ENCODE data around the gene RAG2. TPM values are rescaled to one million over a fixed set of nuclear protein-coding genes. Genes with fewer than 3 reads are reported as not detected.

Gene RAG2
- total RNA-seq, 1 donor = not detected

DNA sequence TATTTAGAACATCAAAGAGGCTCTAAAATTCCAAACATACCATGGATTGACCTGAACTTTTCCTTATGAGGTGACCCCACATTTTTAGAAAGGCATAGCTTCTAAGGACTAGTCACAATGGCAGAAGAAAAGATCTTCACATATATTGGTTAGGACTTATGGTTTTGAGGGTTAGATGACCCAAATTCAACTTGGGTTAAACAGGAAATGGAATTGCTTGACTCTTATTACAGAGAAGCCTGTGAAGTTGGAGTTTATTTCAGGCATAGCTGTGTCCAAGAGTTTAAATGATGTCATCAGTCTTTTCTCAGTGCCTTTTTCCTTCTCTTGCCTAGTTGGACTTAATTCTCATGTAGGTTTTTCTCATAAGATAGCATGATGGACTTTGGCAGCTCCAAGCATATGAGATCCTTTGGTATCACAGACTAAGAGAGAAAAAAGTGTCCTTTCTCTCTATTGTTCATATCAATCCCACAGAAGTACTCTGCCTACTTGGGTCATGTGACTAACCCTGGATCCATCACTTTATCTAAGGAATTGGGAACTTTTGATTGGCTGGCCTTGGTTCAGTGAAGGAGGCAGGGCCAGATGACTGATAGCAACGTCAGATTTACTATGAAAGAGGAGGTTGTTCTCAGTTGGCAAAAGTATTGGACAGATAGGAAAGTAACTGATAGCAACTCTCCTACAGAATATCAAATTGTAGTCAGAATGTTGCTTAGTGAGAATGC, 47.5 kb downstream of the RAG2 start:
- no peak for DNase-seq (ENCODE audit: insufficient read length, low spot score, missing footprints)
- no peaks in the 10 kb centered on the region for H3K9me3 ChIP-seq (ENCODE audit: low read depth, low read length)
- no peak overlapping the region for H3K4me2 ChIP-seq (ENCODE audit: insufficient read depth, low read length)
- no peak overlapping the region for H2AFZ ChIP-seq (ENCODE audit: low read length)
- no peak overlapping the region for H3K27ac ChIP-seq (ENCODE audit: low read depth, low read length)
- peaks cover 3% of the 10 kb centered on the region for H3K27me3 ChIP-seq (ENCODE audit: insufficient read depth, low read length)
- no peak overlapping the region for H3K4me3 ChIP-seq (ENCODE audit: insufficient read depth, low read length)
- no peaks in the 10 kb centered on the region for H3K4me1 ChIP-seq (ENCODE audit: insufficient read depth, low read length)
- TF ChIP-seq, protein P1, sequence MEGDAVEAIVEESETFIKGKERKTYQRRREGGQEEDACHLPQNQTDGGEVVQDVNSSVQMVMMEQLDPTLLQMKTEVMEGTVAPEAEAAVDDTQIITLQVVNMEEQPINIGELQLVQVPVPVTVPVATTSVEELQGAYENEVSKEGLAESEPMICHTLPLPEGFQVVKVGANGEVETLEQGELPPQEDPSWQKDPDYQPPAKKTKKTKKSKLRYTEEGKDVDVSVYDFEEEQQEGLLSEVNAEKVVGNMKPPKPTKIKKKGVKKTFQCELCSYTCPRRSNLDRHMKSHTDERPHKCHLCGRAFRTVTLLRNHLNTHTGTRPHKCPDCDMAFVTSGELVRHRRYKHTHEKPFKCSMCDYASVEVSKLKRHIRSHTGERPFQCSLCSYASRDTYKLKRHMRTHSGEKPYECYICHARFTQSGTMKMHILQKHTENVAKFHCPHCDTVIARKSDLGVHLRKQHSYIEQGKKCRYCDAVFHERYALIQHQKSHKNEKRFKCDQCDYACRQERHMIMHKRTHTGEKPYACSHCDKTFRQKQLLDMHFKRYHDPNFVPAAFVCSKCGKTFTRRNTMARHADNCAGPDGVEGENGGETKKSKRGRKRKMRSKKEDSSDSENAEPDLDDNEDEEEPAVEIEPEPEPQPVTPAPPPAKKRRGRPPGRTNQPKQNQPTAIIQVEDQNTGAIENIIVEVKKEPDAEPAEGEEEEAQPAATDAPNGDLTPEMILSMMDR (IDR thresholded peaks at IDR 0.05; ENCODE audit: extremely low read depth, low read depth, low read length) = no peak
- H3K79me2 ChIP-seq (ENCODE audit: insufficient read depth, low read length) = no peaks in the 10 kb centered on the region
- no peaks in the 10 kb centered on the region for H3K36me3 ChIP-seq (ENCODE audit: insufficient read depth, low read length)
- H4K20me1 ChIP-seq (ENCODE audit: insufficient read depth, low read length) = no peaks in the 10 kb centered on the region

Other genes starting within 250 kb of the RAG2 start
- gene TRAF6, start 88.0 kb downstream of the RAG2 start, total RNA-seq = 11.6 and 12.1 TPM in 2 replicates
- 0.36 and 0.59 TPM in 2 replicates for gene RAG1, start 30.2 kb downstream of the RAG2 start, total RNA-seq
- 32.1 and 33.7 TPM in 2 replicates for gene IFTAP, start 3.7 kb downstream of the RAG2 start, total RNA-seq

Measured in osteoblast (primary cell).